ENCODE measurements around the gene ICAM3.

GRCh38 chr19:10290357-10290875 is 49.0 kb downstream of the ICAM3 start:
- no peak for TF ChIP-seq SIN3A (IDR thresholded peaks at IDR 0.05; ENCODE audit: borderline replicate concordance, low read depth, low read length)
- TF ChIP-seq, protein P1, sequence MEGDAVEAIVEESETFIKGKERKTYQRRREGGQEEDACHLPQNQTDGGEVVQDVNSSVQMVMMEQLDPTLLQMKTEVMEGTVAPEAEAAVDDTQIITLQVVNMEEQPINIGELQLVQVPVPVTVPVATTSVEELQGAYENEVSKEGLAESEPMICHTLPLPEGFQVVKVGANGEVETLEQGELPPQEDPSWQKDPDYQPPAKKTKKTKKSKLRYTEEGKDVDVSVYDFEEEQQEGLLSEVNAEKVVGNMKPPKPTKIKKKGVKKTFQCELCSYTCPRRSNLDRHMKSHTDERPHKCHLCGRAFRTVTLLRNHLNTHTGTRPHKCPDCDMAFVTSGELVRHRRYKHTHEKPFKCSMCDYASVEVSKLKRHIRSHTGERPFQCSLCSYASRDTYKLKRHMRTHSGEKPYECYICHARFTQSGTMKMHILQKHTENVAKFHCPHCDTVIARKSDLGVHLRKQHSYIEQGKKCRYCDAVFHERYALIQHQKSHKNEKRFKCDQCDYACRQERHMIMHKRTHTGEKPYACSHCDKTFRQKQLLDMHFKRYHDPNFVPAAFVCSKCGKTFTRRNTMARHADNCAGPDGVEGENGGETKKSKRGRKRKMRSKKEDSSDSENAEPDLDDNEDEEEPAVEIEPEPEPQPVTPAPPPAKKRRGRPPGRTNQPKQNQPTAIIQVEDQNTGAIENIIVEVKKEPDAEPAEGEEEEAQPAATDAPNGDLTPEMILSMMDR (IDR thresholded peaks at IDR 0.05), result no peak
- no peak for TF ChIP-seq RAD21 (IDR thresholded peaks at IDR 0.05; ENCODE audit: low read length)
- no peak for TF ChIP-seq TAF1 (IDR thresholded peaks at IDR 0.05; ENCODE audit: borderline replicate concordance, low read depth, low read length)
- TF ChIP-seq EP300 (IDR thresholded peaks at IDR 0.05; ENCODE audit: borderline replicate concordance in 1 of 2, low read depth in 1 of 2, low read length in 1 of 2), result no peak
- TF ChIP-seq PBX3 (IDR thresholded peaks at IDR 0.05), result no peak
- no peak for TF ChIP-seq POLR2AphosphoS5 (IDR thresholded peaks at IDR 0.05; ENCODE audit: low read depth, low read length)
- TF ChIP-seq GATA2 (CRISPR knock-in tag; IDR thresholded peaks at IDR 0.05), result no peak
- no peak for TF ChIP-seq YY1 (IDR thresholded peaks at IDR 0.05; ENCODE audit: low read depth)
- TF ChIP-seq CHD2 (IDR thresholded peaks at IDR 0.05; ENCODE audit: low read length, partially characterized antibody), result no peak
- no peak for TF ChIP-seq MXI1 (IDR thresholded peaks at IDR 0.05; ENCODE audit: low read depth, low read length)
